GM12878 (cell line): ENCODE results near the gene CACNA1S. TPM values are rescaled to one million over a fixed set of nuclear protein-coding genes. Genes with fewer than 3 reads are reported as not detected.

ENCODE experiments used
- ATAC-seq: fragments of 200-7000 bp; cut with Tn5 transposase; 3 replicates; pipeline ENCODE4 v1.9.1; 2020; ENCODE audit warnings: mild to moderate bottlenecking, moderate library complexity
- BruUV-seq: library from RNA; stranded (reverse); fragments of 400-500 nt; replicated peaks from 2 replicates; lab custom pipeline; 2021; lab: Mats Ljungman, UMichigan
- CTCF ChIA-PET: fragments of 300-600 bp; sonication (Branson Sonifier 250); formaldehyde crosslinking; extraction: SDS; loops from one replicate; lab custom pipeline; 2021; ENCODE audit warnings: inconsistent platforms; lab: Yijun Ruan, JAX
- POLR2A ChIA-PET: fragments of 350-600 bp; formaldehyde crosslinking; extraction: SDS; loops from one replicate; lab custom pipeline; 2021; ENCODE audit warnings: inconsistent platforms; lab: Charles Lee
- RAD21 ChIA-PET: fragments of 300-600 bp; sonication (Branson Sonifier 250); formaldehyde crosslinking; loops from one replicate; lab custom pipeline; 2023; ENCODE audit warnings: antibody characterized with exemption; ENCODE audit not compliant: unreplicated experiment; lab: Charles Lee
- SMC1A ChIA-PET: fragments of 300-600 bp; sonication (Branson Sonifier 250); formaldehyde crosslinking; loops from one replicate; lab custom pipeline; 2023; ENCODE audit not compliant: unreplicated experiment, uncharacterized antibody; lab: Charles Lee
- DNase-seq: peaks from one replicate; pipeline ENCODE4 v3.0.0-alpha.2; 2011; ENCODE audit warnings: low read depth, low spot score
- FAIRE-seq: peaks from 3 replicates; lab custom pipeline; 2011; peaks lifted over from hg19 to GRCh38; lab: Jason Lieb, UNC
- H2AFZ ChIP-seq: 2 replicates; pipeline ENCODE4 v1.6.0; 2011; ENCODE audit warnings: low read depth, low read length, control low read depth; ENCODE audit not compliant: control insufficient read depth
- H3K27ac ChIP-seq: 2 replicates; pipeline ENCODE4 v1.5.1; 2011; ENCODE audit warnings: control low read depth; ENCODE audit not compliant: control insufficient read depth, insufficient read depth
- H3K27me3 ChIP-seq, 2 experiments: replicated peaks in 1 of 2; 2 replicates each; pipeline versions ENCODE4 v1.6.0 to v1.6.1; 2011; ENCODE audit warnings: low read length in 1 of 2; ENCODE audit not compliant: control insufficient read depth in 2 of 2, insufficient read depth in 2 of 2
- H3K36me3 ChIP-seq, 2 experiments: 2 replicates each; pipeline ENCODE4 v1.5.1; 2011; ENCODE audit warnings: low read length in 1 of 2; ENCODE audit not compliant: control insufficient read depth in 2 of 2, insufficient read depth in 2 of 2
- H3K4me1 ChIP-seq: 2 replicates; pipeline ENCODE4 v1.6.1; 2011; ENCODE audit warnings: mild to moderate bottlenecking, low read length, moderate library complexity, mixed read lengths; ENCODE audit not compliant: control insufficient read depth, insufficient read depth
- H3K4me2 ChIP-seq: 2 replicates; pipeline ENCODE4 v1.6.0; 2011; ENCODE audit warnings: control low read depth; ENCODE audit not compliant: control insufficient read depth, insufficient read depth
- H3K4me3 ChIP-seq: fragments of 200-600 bp; sonication (generic); 2 replicates; pipeline ENCODE4 v1.5.1; 2016
- H3K79me2 ChIP-seq: 2 replicates; pipeline ENCODE4 v1.6.0; 2011; ENCODE audit warnings: low read length; ENCODE audit not compliant: control insufficient read depth, insufficient read depth
- H3K9ac ChIP-seq: 2 replicates; pipeline ENCODE4 v1.8.0; 2011; ENCODE audit warnings: low read length, control low read depth, mixed read lengths; ENCODE audit not compliant: control insufficient read depth, insufficient read depth
- H3K9me3 ChIP-seq: replicated peaks from 3 replicates; pipeline ENCODE4 v1.5.1; 2011; ENCODE audit warnings: mild to moderate bottlenecking, low read length; ENCODE audit not compliant: control insufficient read depth, insufficient read depth
- H4K20me1 ChIP-seq: 2 replicates; pipeline ENCODE4 v1.6.0; 2011; ENCODE audit not compliant: control insufficient read depth, insufficient read depth
- E2F4 ChIP-seq: IDR thresholded peaks from 2 replicates; pipeline ENCODE4 v1.6.1; 2012; ENCODE audit warnings: low read depth, low read length, improper control_type of control experiment
- ESRRA ChIP-seq: IDR thresholded peaks from 2 replicates; pipeline ENCODE4 v1.6.1; 2012; ENCODE audit warnings: mild to moderate bottlenecking, low read length, improper control_type of control experiment
- HDAC6 ChIP-seq: fragments of 200-600 bp; sonication (generic); IDR thresholded peaks from one replicate; pipeline ENCODE4 v1.8.0; 2017; ENCODE audit warnings: antibody characterized with exemption; ENCODE audit not compliant: unreplicated experiment
- NRF1 ChIP-seq: conservative IDR thresholded peaks from 2 replicates; pipeline ENCODE4 v1.6.1; 2011; ENCODE audit warnings: mild to moderate bottlenecking, low read depth, low read length, improper control_type of control experiment
- PML ChIP-seq: IDR thresholded peaks from 2 replicates; pipeline ENCODE4 v1.6.1; 2012; ENCODE audit warnings: low read length, inconsistent platforms
- SMAD1 ChIP-seq: fragments of 450-650 bp; IDR thresholded peaks from 2 replicates; pipeline ENCODE4 v1.6.1; 2018; ENCODE audit warnings: mild to moderate bottlenecking, low read depth; ENCODE audit not compliant: partially characterized antibody
- SP1 ChIP-seq: IDR thresholded peaks from one replicate; pipeline ENCODE4 v1.6.1; 2011; ENCODE audit warnings: low read depth, low read length
- STAT3 ChIP-seq: IDR thresholded peaks from 2 replicates; pipeline ENCODE4 v1.6.1; 2011; ENCODE audit warnings: low read depth, low read length, improper control_type of control experiment
- ZBTB33 ChIP-seq: fragments of 450-650 bp; IDR thresholded peaks from 2 replicates; pipeline ENCODE4 v1.6.1; 2017; ENCODE audit warnings: mild to moderate bottlenecking
- ZNF274 ChIP-seq: IDR thresholded peaks from one replicate; pipeline ENCODE4 v1.8.0; 2011; ENCODE audit not compliant: insufficient read length, insufficient read depth
- ZNF687 ChIP-seq: fragments of 450-650 bp; IDR thresholded peaks from 2 replicates; pipeline ENCODE4 v1.6.1; 2017; ENCODE audit warnings: mild to moderate bottlenecking, moderate library complexity
- WGBS: methylation state at CpG from one replicate; pipeline ENCODE4 v1.1.6; 2016; ENCODE audit warnings: low lambda C conversion rate; ENCODE audit not compliant: insufficient replicate concordance, insufficient coverage; ENCODE audit errors: missing lambda C conversion rate; 5-methylcytosine and 5-hydroxymethylcytosine counted together
- in situ Hi-C: fragments of 300-500 bp; cut with MboI; formaldehyde crosslinking; loops from 9 replicates; pipeline ENCODE4 v1.14.3; 2018; ENCODE audit warnings: mixed read lengths
- intact Hi-C: fragments of 100-400 bp; cut with micrococcal nuclease; formaldehyde crosslinking; loops from one replicate; pipeline ENCODE4 v1.14.2; 2022; ENCODE audit not compliant: unreplicated experiment
- polyA plus RNA-seq, 11 experiments: library from polyadenylated mRNA; depleted of rRNA in 4 of 11; unstranded in 6 of 11; stranded (reverse) in 5 of 11; fragments of >200 nt; fragmentation: Nextera tagmentation in 4 of 11; fragmentation: Illumina TruSeq in 1 of 11; extraction: Ambion mirVana in 4 of 11; extraction: Trizol in 1 of 11; gene quantifications; 1 replicate in 1 of 11; 2 replicates in 10 of 11; pipeline versions ENCODE4 v1.2.1 to v1.2.3, GENCODE V29; 2011 to 2016; ENCODE audit warnings: inconsistent platforms in 2 of 11, missing spikeins in 2 of 11, low read depth in 1 of 11
- total RNA-seq, 4 experiments: library from RNA; depleted of rRNA in 3 of 4; stranded (reverse); fragments of >200 nt in 3 of 4; fragmentation: Illumina TruSeq in 1 of 4; extraction: Trizol in 1 of 4; gene quantifications; 2 replicates each; pipeline versions ENCODE4 v1.2.1 to v1.2.3, GENCODE V29; 2013 to 2021
- TF ChIP-seq, protein P1 (sequence below): fragments of 450-650 bp; IDR thresholded peaks from 2 replicates; pipeline ENCODE4 v1.6.1; 2017; ENCODE audit warnings: low read depth, mild to moderate bottlenecking, moderate library complexity
- TF ChIP-seq, protein P2 (sequence below): fragments of 450-650 bp; conservative IDR thresholded peaks from 2 replicates; pipeline ENCODE4 v1.6.1; 2017; ENCODE audit warnings: mild to moderate bottlenecking, moderate library complexity

The CACNA1S gene
- total and polyA plus RNA-seq, 10 of the 15 experiments (the other 5 are each of a cell fraction or from before 2014, with no cell fraction given): under 0.01 to 0.04 (median 0.02) TPM; not detected in 6

DNA sequence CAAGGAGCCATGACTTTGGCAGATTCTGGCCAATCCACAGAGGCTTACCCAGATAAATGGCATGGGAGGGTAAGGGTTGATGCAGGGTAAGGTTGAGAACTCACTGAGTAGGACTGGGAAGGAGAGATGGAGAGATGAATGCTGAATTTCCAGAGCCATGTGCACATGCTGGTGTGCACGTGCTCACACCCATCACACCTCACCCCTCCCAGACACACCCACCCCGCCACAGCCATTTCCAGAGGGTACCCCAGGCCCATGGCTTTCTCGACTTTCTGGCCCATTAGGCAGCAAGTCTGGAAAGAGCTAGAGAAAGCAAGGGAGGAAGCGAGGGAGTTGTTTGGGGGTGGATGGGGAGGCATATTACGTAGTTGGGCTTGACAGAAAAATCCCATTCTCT, 1.6 kb downstream of the CACNA1S start:
- Histone ChIP-seq H3K4me1 (no peaks in the 10 kb centered on the region), H3K9me3 (no peaks in the 10 kb centered on the region), H3K4me2 (no peak overlapping the region), H3K79me2 (no peaks in the 10 kb centered on the region), H3K4me3 (no peak overlapping the region), H3K9ac (no peak overlapping the region), H2AFZ (no peak overlapping the region), H4K20me1 (no peaks in the 10 kb centered on the region), H3K27me3 (peaks cover 0 to 6% of the 10 kb centered on the region in 2 experiments; a peak in 2 of 4 replicates), H3K27ac (no peak overlapping the region), H3K36me3 (no peaks in the 10 kb centered on the region)
- ATAC-seq: no peak
- POLR2A ChIA-PET: no interaction called here
- no peak for DNase-seq
- CTCF ChIA-PET: interaction anchor here (1.0 kb wide), 1 partner anchor 138 kb away, joined by 4 read pairs; no protein-coding TSS in a partner anchor
- intact Hi-C loops: loop anchor here (10.0 kb wide), 1 partner anchor 556 kb away; no protein-coding TSS in a partner anchor
- in situ Hi-C loops: no loop called here
- no peak for FAIRE-seq
- RAD21 ChIA-PET: no interaction called here
- BruUV-seq: no TSS peak
- WGBS: 10% methylated on average over 5 of the region's 5 CpGs
- SMC1A ChIA-PET: no interaction called here
- TF ChIP-seq STAT3 (no peak), SMAD1 (no peak), ZNF687 (no peak), ZBTB33 (no peak), NRF1 (no peak), PML (no peak), ZNF274 (no peak), E2F4 (no peak), ESRRA (no peak), SP1 (no peak), HDAC6 (no peak)
- TF ChIP-seq, protein P1, sequence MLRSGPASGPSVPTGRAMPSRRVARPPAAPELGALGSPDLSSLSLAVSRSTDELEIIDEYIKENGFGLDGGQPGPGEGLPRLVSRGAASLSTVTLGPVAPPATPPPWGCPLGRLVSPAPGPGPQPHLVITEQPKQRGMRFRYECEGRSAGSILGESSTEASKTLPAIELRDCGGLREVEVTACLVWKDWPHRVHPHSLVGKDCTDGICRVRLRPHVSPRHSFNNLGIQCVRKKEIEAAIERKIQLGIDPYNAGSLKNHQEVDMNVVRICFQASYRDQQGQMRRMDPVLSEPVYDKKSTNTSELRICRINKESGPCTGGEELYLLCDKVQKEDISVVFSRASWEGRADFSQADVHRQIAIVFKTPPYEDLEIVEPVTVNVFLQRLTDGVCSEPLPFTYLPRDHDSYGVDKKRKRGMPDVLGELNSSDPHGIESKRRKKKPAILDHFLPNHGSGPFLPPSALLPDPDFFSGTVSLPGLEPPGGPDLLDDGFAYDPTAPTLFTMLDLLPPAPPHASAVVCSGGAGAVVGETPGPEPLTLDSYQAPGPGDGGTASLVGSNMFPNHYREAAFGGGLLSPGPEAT: no peak
- TF ChIP-seq, protein P2, sequence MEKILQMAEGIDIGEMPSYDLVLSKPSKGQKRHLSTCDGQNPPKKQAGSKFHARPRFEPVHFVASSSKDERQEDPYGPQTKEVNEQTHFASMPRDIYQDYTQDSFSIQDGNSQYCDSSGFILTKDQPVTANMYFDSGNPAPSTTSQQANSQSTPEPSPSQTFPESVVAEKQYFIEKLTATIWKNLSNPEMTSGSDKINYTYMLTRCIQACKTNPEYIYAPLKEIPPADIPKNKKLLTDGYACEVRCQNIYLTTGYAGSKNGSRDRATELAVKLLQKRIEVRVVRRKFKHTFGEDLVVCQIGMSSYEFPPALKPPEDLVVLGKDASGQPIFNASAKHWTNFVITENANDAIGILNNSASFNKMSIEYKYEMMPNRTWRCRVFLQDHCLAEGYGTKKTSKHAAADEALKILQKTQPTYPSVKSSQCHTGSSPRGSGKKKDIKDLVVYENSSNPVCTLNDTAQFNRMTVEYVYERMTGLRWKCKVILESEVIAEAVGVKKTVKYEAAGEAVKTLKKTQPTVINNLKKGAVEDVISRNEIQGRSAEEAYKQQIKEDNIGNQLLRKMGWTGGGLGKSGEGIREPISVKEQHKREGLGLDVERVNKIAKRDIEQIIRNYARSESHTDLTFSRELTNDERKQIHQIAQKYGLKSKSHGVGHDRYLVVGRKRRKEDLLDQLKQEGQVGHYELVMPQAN: no peak
